ENCODE results near the gene EHD4. TPM values are rescaled to one million over a fixed set of nuclear protein-coding genes. Genes with fewer than 3 reads are reported as not detected.

Gene EHD4
- total and polyA plus RNA-seq, 9 of the 15 experiments (the other 6 are each of a cell fraction or from before 2014, with no cell fraction given) = 0.89 to 10.3 (median 6.4) TPM

DNA sequence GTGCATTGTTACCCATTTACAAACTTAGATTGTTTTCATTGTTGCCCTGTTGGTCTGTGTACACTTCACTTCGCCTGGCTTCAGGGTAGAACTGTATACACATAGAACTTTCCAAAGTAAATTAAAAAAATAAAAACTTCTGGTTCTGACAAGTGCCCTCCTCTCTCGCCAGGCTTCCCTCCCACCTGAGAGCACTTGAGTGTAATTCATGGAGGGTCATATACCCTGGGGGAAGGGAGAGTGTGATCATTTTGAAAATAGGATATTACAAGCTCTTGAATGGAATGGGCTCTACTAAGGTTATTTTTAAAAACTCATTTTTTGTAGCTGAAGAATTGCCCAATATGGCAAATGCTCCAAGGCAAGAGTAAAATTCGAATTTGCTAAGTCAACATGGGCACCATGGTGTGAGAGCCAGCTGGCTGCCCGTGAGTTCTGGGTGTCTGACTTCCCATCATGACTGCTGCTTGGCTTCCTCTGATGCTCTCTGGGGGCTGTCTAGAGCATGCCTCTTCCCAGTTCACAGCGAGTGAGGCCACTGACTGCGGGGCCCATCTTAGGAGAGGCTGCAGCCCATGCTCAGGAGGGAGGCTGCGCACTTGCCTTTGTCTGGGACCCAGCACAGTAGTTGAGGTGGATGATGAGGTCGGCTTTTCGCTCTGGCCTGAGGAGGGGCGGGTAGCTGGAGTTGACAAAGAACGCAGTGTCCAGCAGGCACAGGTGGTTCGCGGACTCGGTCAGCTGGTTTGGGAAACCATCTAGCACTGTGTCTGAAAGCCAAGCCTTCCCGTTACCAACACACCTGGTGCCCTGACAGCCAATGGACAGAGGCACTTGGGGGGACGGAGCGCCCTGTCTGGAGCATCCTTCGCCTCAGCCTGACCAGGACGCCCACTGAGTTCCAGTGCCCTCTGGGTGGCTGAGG lies 13.1 kb upstream of the EHD4 start:
- intact Hi-C loops (cut with micrococcal nuclease) (loop anchor here (10.0 kb wide), 1 partner anchor 489 kb away; no protein-coding TSS in a partner anchor), in situ Hi-C loops (cut with MboI) (no loop called here)
- no peak for ATAC-seq
- DNase-seq (ENCODE audit: extremely low read depth in 1 of 4, low spot score in 3 of 4) = no peak
- TF ChIP-seq NRF1 (conservative IDR thresholded peaks at IDR 0.05 in 1 of 2, IDR thresholded peaks at IDR 0.05 in 1 of 2) (peak in 1 of 2 experiments; percentile 32; a peak in 2 of 4 replicates), JUNB (CRISPR knock-in tag; conservative IDR thresholded peaks at IDR 0.05) (no peak)
- H2AFZ ChIP-seq (ENCODE audit: low read depth, low read length) = no peak overlapping the region
- POLR2A ChIA-PET = interaction anchor here (0.6 to 0.9 kb wide), 3 partner anchors 10 to 321 kb away, joined by 3 read pairs; no protein-coding TSS in a partner anchor
- H3K4me3 ChIP-seq = no peak overlapping the region
- H4K20me1 ChIP-seq (replicated peaks; ENCODE audit: control insufficient read depth, insufficient read depth, low read length) = no peaks in the 10 kb centered on the region; the same call in 1 of the 2 replicates
- H3K9me3 ChIP-seq (replicated peaks; ENCODE audit: control insufficient read depth, insufficient read depth, low read depth, low read length) = no peaks in the 10 kb centered on the region
- no peaks in the 10 kb centered on the region for H3K9me1 ChIP-seq (ENCODE audit: control insufficient read depth, insufficient read depth, low read length)
- WGBS (ENCODE audit: insufficient coverage, low coverage, missing lambda C conversion rate) = 19% methylated on average over 19 of the region's 19 CpGs
- peaks cover 28 to 58% of the 10 kb centered on the region in 2 experiments; a peak in 4 of 5 replicates for H3K27me3 ChIP-seq (ENCODE audit: control insufficient read depth in 2 of 2, insufficient read depth in 2 of 2, low read length in 2 of 2)
- H3K4me2 ChIP-seq (ENCODE audit: insufficient read depth, low read length) = no peak overlapping the region
- no peak overlapping the region for H3K27ac ChIP-seq (ENCODE audit: extremely low read depth, low read depth, low read length)
- BruUV-seq (replicated peaks) = no TSS peak
- CTCF ChIA-PET (ENCODE audit: low intra/inter-chr PET ratio) = interaction anchor here (0.8 kb wide), 1 partner anchor 72 kb away, joined by 3 read pairs; no protein-coding TSS in a partner anchor
- H3K79me2 ChIP-seq (ENCODE audit: control insufficient read depth, insufficient read depth, low read length) = no peaks in the 10 kb centered on the region
- no peak overlapping the region for H3K9ac ChIP-seq (ENCODE audit: insufficient read depth in 1 of 2, low read depth in 2 of 2, low read length in 2 of 2)
- H3K4me1 ChIP-seq (replicated peaks in 1 of 2; ENCODE audit: control insufficient read depth in 2 of 2, insufficient read depth in 2 of 2, low read length in 2 of 2) = peaks cover 12 to 18% of the 10 kb centered on the region in 2 experiments
- no peak for FAIRE-seq
- no peaks in the 10 kb centered on the region for H3K36me3 ChIP-seq (ENCODE audit: control insufficient read depth, insufficient read depth, low read length)

DNA sequence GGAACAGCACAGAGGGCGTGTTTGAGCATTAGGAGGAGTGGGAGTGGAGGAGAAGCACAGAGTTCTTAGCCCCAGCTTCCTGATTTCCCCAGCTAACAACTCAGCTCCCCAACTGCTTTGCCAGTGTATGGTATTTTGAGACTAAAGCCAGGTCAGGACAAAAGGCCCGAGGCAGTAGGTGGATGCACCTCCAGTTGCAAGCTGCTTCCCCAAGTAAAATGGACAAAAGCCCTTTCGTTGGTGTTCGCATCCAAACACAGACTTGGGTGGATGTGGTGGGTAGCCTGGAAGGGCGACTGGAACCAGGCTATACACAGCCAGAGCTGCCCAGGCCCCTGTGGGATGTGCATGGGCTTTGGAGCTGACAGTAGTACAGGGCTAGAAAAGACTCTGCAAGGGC lies 12.3 kb upstream of the EHD4 start:
- Histone ChIP-seq H2AFZ (ENCODE audit: low read depth, low read length) (no peak overlapping the region), H3K4me3 (no peak overlapping the region), H3K27me3 (ENCODE audit: control insufficient read depth in 2 of 2, insufficient read depth in 2 of 2, low read length in 2 of 2) (peaks cover 21 to 50% of the 10 kb centered on the region in 2 experiments; a peak in 4 of 5 replicates), H3K4me2 (ENCODE audit: insufficient read depth, low read length) (no peak overlapping the region), H3K36me3 (ENCODE audit: control insufficient read depth, insufficient read depth, low read length) (no peaks in the 10 kb centered on the region), H3K9me1 (ENCODE audit: control insufficient read depth, insufficient read depth, low read length) (peaks cover 1% of the 10 kb centered on the region), H3K9ac (ENCODE audit: insufficient read depth in 1 of 2, low read depth in 2 of 2, low read length in 2 of 2) (no peak overlapping the region), H4K20me1 (replicated peaks; ENCODE audit: control insufficient read depth, insufficient read depth, low read length) (no peaks in the 10 kb centered on the region; the same call in 1 of the 2 replicates), H3K27ac (ENCODE audit: extremely low read depth, low read depth, low read length) (no peak overlapping the region), H3K9me3 (replicated peaks; ENCODE audit: control insufficient read depth, insufficient read depth, low read depth, low read length) (no peaks in the 10 kb centered on the region), H3K4me1 (replicated peaks in 1 of 2; ENCODE audit: control insufficient read depth in 2 of 2, insufficient read depth in 2 of 2, low read length in 2 of 2) (peaks cover 14 to 27% of the 10 kb centered on the region in 2 experiments), H3K79me2 (ENCODE audit: control insufficient read depth, insufficient read depth, low read length) (no peaks in the 10 kb centered on the region)
- CTCF ChIA-PET (ENCODE audit: low intra/inter-chr PET ratio) = no interaction called here
- FAIRE-seq (no peak), DNase-seq (ENCODE audit: extremely low read depth in 1 of 4, low spot score in 3 of 4) (no peak), ATAC-seq (no peak)
- WGBS (ENCODE audit: insufficient coverage, low coverage, missing lambda C conversion rate) = 11% methylated on average over 5 of the region's 5 CpGs
- POLR2A ChIA-PET = interaction anchor here (0.7 kb wide), 2 partner anchors 34 to 149 kb away, joined by 3 read pairs; no protein-coding TSS in a partner anchor
- intact Hi-C loops (cut with micrococcal nuclease) (loop anchor here (10.0 kb wide), 1 partner anchor 490 kb away; no protein-coding TSS in a partner anchor), in situ Hi-C loops (cut with MboI) (no loop called here)
- BruUV-seq (replicated peaks) = no TSS peak
- TF ChIP-seq, protein P1, sequence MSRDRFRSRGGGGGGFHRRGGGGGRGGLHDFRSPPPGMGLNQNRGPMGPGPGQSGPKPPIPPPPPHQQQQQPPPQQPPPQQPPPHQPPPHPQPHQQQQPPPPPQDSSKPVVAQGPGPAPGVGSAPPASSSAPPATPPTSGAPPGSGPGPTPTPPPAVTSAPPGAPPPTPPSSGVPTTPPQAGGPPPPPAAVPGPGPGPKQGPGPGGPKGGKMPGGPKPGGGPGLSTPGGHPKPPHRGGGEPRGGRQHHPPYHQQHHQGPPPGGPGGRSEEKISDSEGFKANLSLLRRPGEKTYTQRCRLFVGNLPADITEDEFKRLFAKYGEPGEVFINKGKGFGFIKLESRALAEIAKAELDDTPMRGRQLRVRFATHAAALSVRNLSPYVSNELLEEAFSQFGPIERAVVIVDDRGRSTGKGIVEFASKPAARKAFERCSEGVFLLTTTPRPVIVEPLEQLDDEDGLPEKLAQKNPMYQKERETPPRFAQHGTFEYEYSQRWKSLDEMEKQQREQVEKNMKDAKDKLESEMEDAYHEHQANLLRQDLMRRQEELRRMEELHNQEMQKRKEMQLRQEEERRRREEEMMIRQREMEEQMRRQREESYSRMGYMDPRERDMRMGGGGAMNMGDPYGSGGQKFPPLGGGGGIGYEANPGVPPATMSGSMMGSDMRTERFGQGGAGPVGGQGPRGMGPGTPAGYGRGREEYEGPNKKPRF (IDR thresholded peaks at IDR 0.05; ENCODE audit: low read depth, low read length) = no peak
- TF ChIP-seq, protein P2, sequence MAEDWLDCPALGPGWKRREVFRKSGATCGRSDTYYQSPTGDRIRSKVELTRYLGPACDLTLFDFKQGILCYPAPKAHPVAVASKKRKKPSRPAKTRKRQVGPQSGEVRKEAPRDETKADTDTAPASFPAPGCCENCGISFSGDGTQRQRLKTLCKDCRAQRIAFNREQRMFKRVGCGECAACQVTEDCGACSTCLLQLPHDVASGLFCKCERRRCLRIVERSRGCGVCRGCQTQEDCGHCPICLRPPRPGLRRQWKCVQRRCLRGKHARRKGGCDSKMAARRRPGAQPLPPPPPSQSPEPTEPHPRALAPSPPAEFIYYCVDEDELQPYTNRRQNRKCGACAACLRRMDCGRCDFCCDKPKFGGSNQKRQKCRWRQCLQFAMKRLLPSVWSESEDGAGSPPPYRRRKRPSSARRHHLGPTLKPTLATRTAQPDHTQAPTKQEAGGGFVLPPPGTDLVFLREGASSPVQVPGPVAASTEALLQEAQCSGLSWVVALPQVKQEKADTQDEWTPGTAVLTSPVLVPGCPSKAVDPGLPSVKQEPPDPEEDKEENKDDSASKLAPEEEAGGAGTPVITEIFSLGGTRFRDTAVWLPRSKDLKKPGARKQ (CRISPR knock-in tag; IDR thresholded peaks at IDR 0.05) = no peak

Measured in K562 (cell line).